Left kidney (tissue), 2 donors: ENCODE results near the gene MAD1L1. TPM values are rescaled to one million over a fixed set of nuclear protein-coding genes. Genes with fewer than 3 reads are reported as not detected.

Experiments
- DNase-seq: peaks from one replicate; pipeline ENCODE4 v3.0.0-alpha.2; 2013
- polyA plus RNA-seq: library from polyadenylated mRNA; unstranded; fragments of 120-200 nt; gene quantifications from one replicate; pipeline ENCODE4 v1.2.1, GENCODE V29; 2013; ENCODE audit not compliant: insufficient read length

Gene MAD1L1
- polyA plus RNA-seq, 1 donor, result 21.8 TPM

- no peak for DNase-seq
Observed at GRCh38 chr7:1913466-1914282, 319.1 kb downstream of the MAD1L1 start.

- DNase-seq, result peak; percentile 55
Observed at GRCh38 chr7:1912593-1913465, 319.9 kb downstream of the MAD1L1 start.

GRCh38 chr7:1911571-1911970, 321.2 kb downstream of the MAD1L1 start:
- DNase-seq, result no peak

GRCh38 chr7:1910827-1911226, 321.9 kb downstream of the MAD1L1 start:
- DNase-seq, result no peak

GRCh38 chr7:1910081-1910685, 322.6 kb downstream of the MAD1L1 start:
- no peak for DNase-seq

DNA sequence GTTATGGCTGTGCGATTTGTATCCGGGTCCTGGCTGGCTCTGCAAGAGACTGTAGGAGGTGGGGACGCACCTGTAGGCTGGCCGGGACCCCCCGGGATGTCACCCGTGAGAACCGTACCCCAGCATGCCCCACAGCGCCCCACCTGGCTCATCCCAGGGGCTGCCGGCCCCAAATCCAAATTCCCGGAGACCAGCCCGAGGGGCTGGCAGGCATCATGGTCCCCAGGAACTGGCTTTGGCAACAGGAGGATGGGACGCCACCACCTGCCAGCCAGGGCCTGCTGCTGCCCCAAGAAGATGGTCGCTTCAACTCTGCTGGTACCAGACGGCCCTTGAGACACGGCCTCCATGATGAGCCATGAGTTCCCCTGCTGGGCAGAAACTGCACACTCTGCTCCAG, 323.3 kb downstream of the MAD1L1 start:
- DNase-seq, result no peak

DNA sequence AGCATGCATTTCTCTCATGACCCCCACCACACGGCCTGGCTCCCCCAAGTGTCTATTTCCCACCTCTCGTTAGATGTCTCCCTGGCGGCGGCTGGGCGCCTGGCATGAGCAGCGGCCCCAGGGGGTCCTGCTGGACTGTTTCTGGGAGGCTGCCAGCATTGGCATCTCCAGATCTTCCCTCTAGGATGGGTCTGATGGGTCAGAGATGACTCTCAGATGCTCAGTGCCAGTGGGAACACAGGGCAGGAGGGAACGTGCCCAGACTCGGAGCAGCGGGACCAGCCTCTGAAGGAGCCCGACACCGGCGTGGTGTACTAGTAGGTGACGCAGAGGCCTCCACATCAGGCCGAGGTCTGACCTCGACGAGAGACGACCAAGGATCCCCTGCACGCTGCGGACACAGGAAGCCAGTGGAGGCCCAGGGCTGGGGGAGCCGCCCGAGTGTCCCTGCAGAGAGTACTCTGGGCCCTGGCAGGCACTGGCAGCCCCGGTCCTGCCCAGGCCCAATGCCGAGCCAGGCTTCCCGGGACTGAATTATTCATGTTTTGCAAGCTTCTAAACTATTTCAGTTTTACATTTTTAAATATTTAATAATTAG, 323.8 kb downstream of the MAD1L1 start:
- no peak for DNase-seq

DNA sequence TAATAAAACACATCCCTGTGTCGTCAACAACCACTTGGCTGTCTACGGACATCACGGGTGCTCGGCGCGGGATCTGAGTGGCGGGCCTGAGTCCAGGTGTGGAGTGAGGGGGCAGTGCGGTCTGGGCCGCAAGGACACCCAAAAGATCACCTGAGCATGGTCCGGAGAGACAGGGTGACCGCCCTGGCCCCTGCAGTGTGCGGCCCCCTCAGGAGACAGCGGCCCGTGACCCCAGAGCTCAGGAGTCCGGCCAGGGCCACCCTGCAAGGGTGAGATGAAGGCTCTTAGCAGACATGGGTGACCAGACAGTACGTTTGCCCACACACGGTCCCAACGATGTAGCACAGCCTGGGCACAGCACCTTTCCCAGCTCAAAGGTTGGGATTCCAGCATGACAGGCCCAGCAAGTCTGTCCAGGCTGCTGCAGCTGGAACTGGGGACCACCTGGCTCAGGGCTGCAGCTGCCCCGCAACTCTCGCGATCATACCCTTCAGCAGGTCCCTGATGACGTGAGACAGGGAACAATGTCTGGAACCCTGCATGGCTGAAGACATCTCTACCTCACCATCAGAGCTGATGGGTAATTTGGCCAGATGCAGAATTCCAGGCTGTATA, 324.9 kb downstream of the MAD1L1 start:
- DNase-seq, result no peak

- DNase-seq, result no peak
Observed at GRCh38 chr7:1906988-1907745, 325.6 kb downstream of the MAD1L1 start.

DNA sequence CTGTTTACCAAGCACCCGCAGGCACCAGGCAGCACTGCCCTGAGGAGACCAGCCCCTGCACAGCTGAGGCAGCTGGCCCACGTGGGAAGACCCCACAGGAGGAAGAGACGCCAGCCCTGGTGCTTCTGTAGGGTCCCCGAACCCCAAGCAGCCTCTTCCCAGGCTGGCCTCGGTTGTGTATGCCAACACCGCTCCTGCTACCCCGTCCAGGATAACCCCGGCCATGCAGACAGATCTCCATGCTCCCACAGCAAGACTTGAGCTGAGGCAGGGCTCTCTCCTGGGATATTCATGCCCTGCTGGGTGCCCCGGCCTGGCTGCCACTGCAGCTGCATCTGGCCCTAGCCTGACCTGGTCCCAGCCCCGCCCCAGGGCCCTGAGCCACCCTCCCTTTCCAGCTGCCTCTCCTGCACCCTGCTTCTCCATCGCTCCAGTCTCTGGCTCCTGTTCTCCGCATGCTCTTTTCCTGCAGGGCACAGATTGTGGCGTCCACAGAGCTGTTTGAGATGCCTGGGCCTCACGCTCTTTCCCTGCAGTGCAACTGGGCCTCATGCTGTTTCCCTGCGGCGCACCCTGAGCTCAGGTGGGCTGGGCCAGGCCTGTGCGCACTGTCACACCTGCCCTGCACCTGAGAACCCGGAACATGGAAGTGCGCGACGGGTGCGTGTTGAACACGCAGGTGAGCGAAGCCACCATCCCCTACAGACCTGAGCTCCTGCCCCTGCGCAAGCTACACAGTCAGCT, 326.5 kb downstream of the MAD1L1 start:
- no peak for DNase-seq

GRCh38 chr7:1902231-1902855, 330.4 kb downstream of the MAD1L1 start:
- no peak for DNase-seq

DNA sequence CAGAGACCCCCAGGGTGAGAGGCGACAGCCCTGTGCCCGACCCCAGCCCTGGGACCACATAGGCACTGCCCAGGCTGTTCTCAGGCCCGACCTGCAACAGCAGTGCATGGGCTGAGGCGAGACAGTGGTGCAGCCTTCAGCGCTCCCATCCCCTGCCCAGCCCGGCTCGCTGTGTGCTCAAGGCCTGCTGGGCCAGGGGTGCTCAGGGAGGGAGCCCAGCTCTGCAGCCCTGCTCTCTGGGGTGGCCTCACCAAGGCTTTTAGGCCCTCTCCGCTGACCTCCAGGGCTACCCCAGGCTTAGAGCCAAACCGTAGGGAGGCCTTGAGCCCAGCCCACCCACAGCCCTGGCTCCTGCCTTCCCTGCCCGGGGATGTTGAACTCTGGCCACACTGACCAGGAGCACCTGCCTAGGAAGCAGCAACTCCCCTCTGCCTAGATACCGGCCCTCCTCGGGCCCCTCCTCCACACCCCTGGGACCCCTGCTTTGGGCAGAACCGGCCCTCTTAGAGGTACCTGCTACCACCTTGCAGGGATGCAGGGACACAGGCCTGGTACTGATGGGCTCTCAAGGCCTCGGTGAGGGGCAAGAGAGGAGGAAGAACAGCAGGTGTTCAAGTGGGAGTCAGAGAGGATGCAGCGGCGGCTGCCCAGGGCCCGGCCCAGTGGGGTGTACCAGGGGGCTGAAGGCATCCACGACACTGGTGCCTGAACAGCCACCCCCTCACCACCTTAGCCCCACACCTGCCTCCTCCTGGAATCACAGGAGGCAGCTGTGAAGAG, 331.1 kb downstream of the MAD1L1 start:
- no peak for DNase-seq

DNA sequence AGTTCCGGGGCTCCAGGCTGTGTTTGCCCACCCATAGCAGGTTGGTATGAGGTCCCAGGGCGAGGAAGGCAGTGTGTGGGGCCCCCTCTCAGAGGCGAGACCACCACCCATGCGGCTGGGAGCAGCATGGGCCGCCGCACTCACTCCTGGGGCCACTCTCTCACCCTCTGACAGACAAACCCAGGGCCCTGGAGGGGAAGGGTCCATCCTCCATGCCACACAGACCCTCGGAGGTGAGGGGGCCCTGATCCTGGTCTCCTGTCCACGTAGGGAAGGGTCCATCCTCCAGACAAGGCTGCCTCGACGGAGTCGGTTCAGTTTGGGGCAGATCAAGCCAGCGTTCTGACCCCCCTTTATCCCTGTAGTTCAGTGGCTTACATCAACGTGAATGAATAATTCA, 331.9 kb downstream of the MAD1L1 start:
- DNase-seq, result no peak

DNA sequence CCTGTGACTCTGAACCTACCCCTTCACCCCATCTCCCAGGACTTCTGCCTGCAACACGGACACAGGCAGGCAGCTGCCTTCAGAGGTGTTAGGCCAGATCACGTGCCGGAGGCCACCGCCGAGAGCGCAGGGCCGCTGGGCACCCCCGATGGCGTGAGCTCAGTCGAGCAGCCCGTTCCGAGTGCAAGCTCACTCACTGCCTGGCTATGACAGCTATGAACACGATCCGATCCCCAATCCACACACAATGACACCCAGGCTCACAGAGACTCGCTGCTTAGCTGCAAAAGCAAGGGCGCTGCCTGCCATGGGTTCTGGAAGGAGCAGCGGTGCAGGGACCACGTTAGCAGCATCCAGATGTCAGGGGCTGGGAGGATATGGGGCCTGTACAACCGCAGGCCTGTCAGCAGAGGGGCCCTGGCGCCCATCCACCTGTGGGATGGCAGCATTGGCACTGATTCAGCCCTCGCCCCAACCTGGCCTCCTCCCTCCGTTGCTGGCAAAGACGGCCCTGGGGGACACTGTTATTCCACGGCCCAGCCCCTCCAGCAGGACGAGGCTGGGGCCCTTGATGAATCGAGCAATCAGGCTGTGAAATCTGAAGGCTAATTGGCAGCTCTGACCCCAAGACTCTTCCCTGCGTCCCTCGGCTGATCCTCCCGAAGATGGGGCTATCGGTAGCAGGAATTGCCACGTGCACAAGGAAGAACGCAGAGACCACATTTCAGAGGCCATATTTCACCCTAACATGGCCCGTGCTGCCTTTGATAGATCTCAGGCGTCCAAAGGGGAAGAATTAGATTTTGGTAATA, 332.6 kb downstream of the MAD1L1 start:
- no peak for DNase-seq

DNA sequence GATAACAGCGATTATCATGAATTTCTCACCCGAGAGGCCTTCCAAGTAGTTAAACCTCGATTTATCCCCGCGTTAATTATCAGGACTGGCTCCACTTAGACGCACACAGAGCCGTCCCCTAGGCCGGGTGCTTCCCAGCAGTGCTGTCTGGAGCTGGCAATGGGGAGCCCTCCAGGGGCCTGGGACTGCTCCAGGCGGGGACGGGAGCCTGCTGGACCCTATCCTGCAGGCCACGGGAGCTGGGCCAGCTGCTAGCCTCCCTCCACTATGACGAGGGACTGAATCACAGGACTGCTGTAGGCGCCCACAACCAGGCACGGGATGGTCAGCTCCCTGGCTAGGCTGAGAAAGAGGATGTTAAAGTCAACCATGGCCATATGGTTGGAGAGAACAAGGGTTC, 333.5 kb downstream of the MAD1L1 start:
- no peak for DNase-seq

GRCh38 chr7:1898628-1899185, 334.0 kb downstream of the MAD1L1 start:
- DNase-seq, result no peak

DNA sequence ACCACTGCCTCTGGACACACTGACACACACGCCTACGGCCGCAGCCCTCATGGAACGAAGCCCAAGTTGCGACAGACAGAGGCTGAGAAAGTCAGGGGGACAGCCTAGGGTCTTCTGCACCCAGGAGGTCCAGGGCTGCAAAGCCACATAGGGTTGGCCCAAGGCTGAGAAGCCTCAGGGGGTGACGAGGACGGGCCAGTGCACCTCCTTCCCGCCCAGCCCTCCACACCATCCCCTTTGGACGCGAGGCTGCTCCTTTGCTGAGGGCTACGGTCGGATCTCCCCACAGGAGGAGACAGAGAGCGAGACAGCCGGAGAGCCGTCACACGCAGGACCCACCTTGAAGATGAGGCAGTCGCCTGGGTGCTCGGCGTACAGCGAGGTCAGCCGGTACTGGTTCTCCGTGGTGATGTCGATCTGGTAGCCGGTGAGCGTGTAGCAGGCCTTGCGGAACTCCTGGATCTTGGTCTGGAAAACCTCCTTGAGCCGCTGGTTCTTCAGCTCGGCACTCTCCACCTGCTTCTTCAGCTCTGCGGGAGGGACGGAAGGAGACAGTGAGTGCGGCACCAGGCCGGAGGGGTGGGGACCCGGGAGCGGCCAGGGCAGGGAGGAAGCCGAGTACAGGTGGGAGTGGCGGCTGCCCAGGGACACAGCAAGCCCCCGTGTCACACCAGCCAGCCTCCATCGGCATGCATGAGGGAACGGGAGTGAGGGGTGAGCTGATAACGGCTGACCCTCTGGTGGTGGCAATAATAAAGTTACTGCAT, 334.7 kb downstream of the MAD1L1 start:
- no peak for DNase-seq
